Liver (tissue), 9 donors: ENCODE measurements around the gene SMTNL2. TPM values are rescaled to one million over a fixed set of nuclear protein-coding genes. Genes with fewer than 3 reads are reported as not detected.
"Not testable (repeated sequence)": the region's sequence is repeated elsewhere in the genome, so short reads cannot be mapped to it uniquely, and the experiment has no call there.

Experiments used
- DNase-seq: peaks from one replicate; pipeline ENCODE4 v3.0.0-alpha.2; 2017; ENCODE audit warnings: low spot score
- H3K27ac ChIP-seq, 2 donors: one replicate each; pipeline ENCODE4 v1.7.0; 2013; ENCODE audit warnings: inconsistent platforms in 2 of 2, low read length in 2 of 2, control low read depth in 1 of 2, low read depth in 1 of 2, mild to moderate bottlenecking in 1 of 2
- H3K27me3 ChIP-seq, 4 donors: one replicate each; pipeline versions ENCODE4 v1.6.1 to v1.7.0; 2013; ENCODE audit warnings: low read length in 3 of 4, inconsistent platforms in 1 of 4, mild to moderate bottlenecking in 1 of 4, moderate library complexity in 1 of 4; ENCODE audit not compliant: control insufficient read depth in 4 of 4, insufficient read depth in 4 of 4
- H3K36me3 ChIP-seq, 4 donors: one replicate each; pipeline versions ENCODE4 v1.6.1 to v1.7.0; 2013; ENCODE audit warnings: low read length in 3 of 4, mild to moderate bottlenecking in 3 of 4, low read depth in 1 of 4, moderate library complexity in 1 of 4; ENCODE audit not compliant: control insufficient read depth in 4 of 4, insufficient read depth in 3 of 4
- H3K4me1 ChIP-seq, 4 donors: one replicate each; pipeline versions ENCODE4 v1.6.1 to v1.7.0; 2013; ENCODE audit warnings: low read length in 3 of 4, mild to moderate bottlenecking in 3 of 4, moderate library complexity in 1 of 4; ENCODE audit not compliant: control insufficient read depth in 4 of 4, insufficient read depth in 4 of 4
- H3K4me3 ChIP-seq, 3 donors: one replicate each; pipeline versions ENCODE4 v1.6.1 to v1.7.0; 2013; ENCODE audit warnings: low read length in 3 of 3, control low read depth in 1 of 3, low read depth in 1 of 3, mild to moderate bottlenecking in 1 of 3
- H3K9ac ChIP-seq, 2 donors: one replicate each; pipeline ENCODE4 v1.7.0; 2013; ENCODE audit warnings: low read length in 2 of 2, mild to moderate bottlenecking in 2 of 2, moderate library complexity in 2 of 2, control low read depth in 1 of 2, low read depth in 1 of 2
- H3K9me3 ChIP-seq, 4 donors: one replicate each; pipeline versions ENCODE4 v1.6.1 to v1.7.0; 2013; ENCODE audit warnings: low read length in 3 of 4; ENCODE audit not compliant: control insufficient read depth in 4 of 4
- FOXA1 ChIP-seq: IDR thresholded peaks from 2 replicates; pipeline ENCODE4 v1.6.1; 2016; ENCODE audit warnings: antibody characterized with exemption
- FOXA2 ChIP-seq: IDR thresholded peaks from 2 replicates; pipeline ENCODE4 v1.6.1; 2016; ENCODE audit warnings: antibody characterized with exemption
- GABPA ChIP-seq, 2 donors: IDR thresholded peaks in 1 of 2; conservative IDR thresholded peaks in 1 of 2; 2 replicates each; pipeline ENCODE4 v1.6.1; 2016; ENCODE audit warnings: antibody characterized with exemption in 2 of 2, mild to moderate bottlenecking in 1 of 2, moderate library complexity in 1 of 2
- RAD21 ChIP-seq, 2 donors: IDR thresholded peaks; 2 replicates each; pipeline ENCODE4 v1.6.1; 2016; ENCODE audit warnings: antibody characterized with exemption in 2 of 2, mild to moderate bottlenecking in 2 of 2
- WGBS: extraction: QIAGEN DNeasy Blood & Tissue Kit; methylation state at CpG from one replicate; pipeline ENCODE4 v1.1.7; 2013; 5-methylcytosine and 5-hydroxymethylcytosine counted together
- polyA plus RNA-seq, 2 donors: library from polyadenylated mRNA; stranded (reverse) in 1 of 2; unstranded in 1 of 2; fragments of 200-250 nt in 1 of 2; fragments of >200 nt in 1 of 2; fragmentation: Nextera tagmentation in 1 of 2; extraction: Ambion mirVana in 1 of 2; gene quantifications; one replicate each; pipeline versions ENCODE4 v1.2.1 to v1.2.3, GENCODE V29; 2013 to 2015
- total RNA-seq, 2 donors: library from RNA; depleted of rRNA; stranded (reverse); fragments of >200 nt; gene quantifications; one replicate each; pipeline ENCODE4 v1.2.3, GENCODE V29; 2014
- TF ChIP-seq, protein P1 (sequence below): IDR thresholded peaks from 2 replicates; pipeline ENCODE4 v1.6.1; 2016; ENCODE audit warnings: antibody characterized with exemption, mild to moderate bottlenecking
- TF ChIP-seq, protein P2 (sequence below): fragments of 150-350 bp; IDR thresholded peaks from 2 replicates; pipeline ENCODE4 v1.5.1; 2017; ENCODE audit warnings: improper control_type of control experiment, low read depth, low read length; ENCODE audit not compliant: missing input control
- TF ChIP-seq, protein P3 (sequence below): IDR thresholded peaks from 2 replicates; pipeline ENCODE4 v1.6.1; 2016; ENCODE audit warnings: antibody characterized with exemption
- donor health status: healthy.
- donor health status: healthy.
- donor health status: healthy.
- donor health status: healthy.
- donor health status: healthy.

The SMTNL2 gene
- total and polyA plus RNA-seq, 4 donors: 0.13 to 0.29 TPM; not detected in 2

DNA sequence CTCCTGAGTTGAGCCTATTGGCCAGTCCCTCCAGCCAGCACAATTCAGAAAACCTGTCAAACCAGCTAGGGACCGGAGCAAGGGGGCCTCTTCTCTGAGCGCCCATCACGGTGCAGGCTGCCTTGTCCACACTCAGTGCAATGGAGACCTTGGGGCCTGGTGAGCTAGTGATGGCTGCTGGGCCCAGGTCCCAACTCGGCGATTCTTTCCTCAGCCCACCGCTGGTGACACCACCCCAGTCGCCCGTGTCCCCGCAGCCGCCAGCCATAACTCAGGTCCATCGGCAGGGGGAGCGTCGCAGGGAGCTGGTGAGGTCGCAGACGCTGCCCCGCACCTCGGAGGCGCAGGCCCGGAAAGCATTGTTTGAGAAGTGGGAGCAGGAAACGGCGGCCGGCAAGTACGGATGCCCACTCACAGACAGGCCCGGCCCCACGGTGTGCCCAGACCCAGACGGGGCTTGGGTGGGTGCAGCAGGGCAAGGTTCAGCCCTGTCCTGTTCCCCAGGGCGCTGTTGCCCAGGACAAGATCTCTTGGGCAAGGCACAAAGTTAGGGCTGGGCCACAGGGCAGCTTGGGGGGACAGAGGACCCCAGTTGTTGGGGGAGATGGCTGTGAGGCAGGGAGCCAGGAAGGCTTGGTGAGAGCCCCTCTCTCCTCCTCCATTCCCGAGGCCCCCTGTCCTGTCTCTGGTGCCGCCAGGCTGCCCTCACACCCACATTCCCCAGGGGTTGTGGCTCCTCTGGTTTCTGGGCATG, 10.8 kb downstream of the SMTNL2 start:
- Histone ChIP-seq H3K9ac (no peak overlapping the region), H3K9me3 (no peaks in the 10 kb centered on the region), H3K4me3 (no peak overlapping the region), H3K27ac (no peak overlapping the region), H3K36me3 (no peaks in the 10 kb centered on the region), H3K4me1 (no peaks in the 10 kb centered on the region), H3K27me3 (no peaks in the 10 kb centered on the region)
- 40% methylated on average over 29 of the region's 29 CpGs for WGBS
- TF ChIP-seq FOXA1 (no peak), GABPA (IDR thresholded peaks at IDR 0.05 in 1 of 2, conservative IDR thresholded peaks at IDR 0.05 in 1 of 2) (no peak), FOXA2 (no peak), RAD21 (IDR thresholded peaks at IDR 0.05) (peak in 1 of 2 donors; percentile 68)
- TF ChIP-seq, protein P1, sequence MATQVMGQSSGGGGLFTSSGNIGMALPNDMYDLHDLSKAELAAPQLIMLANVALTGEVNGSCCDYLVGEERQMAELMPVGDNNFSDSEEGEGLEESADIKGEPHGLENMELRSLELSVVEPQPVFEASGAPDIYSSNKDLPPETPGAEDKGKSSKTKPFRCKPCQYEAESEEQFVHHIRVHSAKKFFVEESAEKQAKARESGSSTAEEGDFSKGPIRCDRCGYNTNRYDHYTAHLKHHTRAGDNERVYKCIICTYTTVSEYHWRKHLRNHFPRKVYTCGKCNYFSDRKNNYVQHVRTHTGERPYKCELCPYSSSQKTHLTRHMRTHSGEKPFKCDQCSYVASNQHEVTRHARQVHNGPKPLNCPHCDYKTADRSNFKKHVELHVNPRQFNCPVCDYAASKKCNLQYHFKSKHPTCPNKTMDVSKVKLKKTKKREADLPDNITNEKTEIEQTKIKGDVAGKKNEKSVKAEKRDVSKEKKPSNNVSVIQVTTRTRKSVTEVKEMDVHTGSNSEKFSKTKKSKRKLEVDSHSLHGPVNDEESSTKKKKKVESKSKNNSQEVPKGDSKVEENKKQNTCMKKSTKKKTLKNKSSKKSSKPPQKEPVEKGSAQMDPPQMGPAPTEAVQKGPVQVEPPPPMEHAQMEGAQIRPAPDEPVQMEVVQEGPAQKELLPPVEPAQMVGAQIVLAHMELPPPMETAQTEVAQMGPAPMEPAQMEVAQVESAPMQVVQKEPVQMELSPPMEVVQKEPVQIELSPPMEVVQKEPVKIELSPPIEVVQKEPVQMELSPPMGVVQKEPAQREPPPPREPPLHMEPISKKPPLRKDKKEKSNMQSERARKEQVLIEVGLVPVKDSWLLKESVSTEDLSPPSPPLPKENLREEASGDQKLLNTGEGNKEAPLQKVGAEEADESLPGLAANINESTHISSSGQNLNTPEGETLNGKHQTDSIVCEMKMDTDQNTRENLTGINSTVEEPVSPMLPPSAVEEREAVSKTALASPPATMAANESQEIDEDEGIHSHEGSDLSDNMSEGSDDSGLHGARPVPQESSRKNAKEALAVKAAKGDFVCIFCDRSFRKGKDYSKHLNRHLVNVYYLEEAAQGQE: no peak
- TF ChIP-seq, protein P2, sequence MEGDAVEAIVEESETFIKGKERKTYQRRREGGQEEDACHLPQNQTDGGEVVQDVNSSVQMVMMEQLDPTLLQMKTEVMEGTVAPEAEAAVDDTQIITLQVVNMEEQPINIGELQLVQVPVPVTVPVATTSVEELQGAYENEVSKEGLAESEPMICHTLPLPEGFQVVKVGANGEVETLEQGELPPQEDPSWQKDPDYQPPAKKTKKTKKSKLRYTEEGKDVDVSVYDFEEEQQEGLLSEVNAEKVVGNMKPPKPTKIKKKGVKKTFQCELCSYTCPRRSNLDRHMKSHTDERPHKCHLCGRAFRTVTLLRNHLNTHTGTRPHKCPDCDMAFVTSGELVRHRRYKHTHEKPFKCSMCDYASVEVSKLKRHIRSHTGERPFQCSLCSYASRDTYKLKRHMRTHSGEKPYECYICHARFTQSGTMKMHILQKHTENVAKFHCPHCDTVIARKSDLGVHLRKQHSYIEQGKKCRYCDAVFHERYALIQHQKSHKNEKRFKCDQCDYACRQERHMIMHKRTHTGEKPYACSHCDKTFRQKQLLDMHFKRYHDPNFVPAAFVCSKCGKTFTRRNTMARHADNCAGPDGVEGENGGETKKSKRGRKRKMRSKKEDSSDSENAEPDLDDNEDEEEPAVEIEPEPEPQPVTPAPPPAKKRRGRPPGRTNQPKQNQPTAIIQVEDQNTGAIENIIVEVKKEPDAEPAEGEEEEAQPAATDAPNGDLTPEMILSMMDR: peak; percentile 32
- peak; percentile 45 for DNase-seq

DNA sequence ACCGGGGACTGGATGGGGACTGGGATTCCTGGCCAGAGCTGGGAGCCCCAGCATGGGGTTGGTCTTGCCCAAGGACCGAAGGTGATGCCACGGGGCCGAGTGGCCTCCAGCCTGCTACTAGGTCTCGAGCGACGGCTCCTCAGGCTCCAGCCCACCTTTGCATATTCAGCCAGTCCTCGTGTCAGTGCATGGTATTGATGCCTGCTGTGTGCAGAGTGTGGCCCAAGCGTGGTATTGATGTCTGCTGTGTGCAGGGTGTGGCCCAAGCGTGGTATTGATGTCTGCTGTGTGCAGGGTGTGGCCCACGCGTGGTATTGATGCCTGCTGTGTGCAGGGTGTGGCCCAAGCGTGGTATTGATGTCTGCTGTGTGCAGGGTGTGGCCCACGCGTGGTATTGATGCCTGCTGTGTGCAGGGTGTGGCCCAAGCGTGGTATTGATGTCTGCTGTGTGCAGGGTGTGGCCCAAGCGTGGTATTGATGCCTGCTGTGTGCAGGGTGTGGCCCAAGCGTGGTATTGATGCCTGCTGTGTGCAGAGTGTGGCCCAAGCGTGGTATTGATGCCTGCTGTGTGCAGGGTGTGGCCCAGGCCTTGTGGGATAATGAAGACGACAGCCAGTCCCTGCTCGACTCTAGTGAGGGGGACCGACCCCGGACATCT, 11.5 kb downstream of the SMTNL2 start:
- H3K27ac ChIP-seq, DNase-seq, H3K9ac ChIP-seq, H3K4me3 ChIP-seq, H3K9me3 ChIP-seq, H3K36me3 ChIP-seq, H3K27me3 ChIP-seq, H3K4me1 ChIP-seq: not testable (repeated sequence)
- 92% methylated on average over 23 of the region's 23 CpGs for WGBS

DNA sequence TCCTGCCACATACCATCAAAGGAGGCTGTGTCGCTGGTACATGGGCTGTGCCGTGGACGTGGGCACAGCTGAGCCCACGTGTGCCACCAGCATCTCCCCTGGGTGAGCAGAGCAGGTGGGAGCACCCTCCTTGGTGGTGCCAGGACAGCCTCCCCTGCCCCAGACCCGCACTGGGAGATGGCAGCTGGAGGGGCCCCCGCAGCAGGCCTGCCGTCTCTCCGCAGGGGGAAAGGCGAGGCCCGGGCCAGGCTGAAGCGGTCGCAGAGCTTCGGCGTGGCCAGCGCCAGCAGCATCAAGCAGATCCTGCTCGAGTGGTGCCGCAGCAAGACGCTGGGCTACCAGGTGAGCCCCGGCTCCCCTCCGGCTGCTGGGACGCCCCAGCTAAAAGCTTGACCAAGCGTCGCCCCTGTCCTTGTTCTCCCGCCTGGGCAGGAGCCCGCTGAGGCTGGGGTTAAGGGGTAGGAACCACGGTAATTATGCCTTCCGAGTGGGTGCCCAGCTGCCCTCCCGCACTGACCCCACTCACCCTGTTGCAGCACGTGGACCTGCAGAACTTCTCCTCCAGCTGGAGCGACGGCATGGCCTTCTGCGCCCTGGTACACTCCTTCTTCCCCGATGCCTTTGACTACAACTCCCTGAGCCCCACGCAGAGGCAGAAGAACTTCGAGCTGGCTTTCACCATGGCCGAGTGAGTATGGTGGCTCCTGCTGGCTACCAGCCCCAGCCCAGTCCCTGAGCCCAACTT, 12.5 kb downstream of the SMTNL2 start:
- DNase-seq: no peak
- Histone ChIP-seq H3K9ac (no peak overlapping the region), H3K9me3 (no peaks in the 10 kb centered on the region), H3K27ac (no peak overlapping the region), H3K27me3 (no peaks in the 10 kb centered on the region), H3K4me1 (no peaks in the 10 kb centered on the region), H3K36me3 (no peaks in the 10 kb centered on the region), H3K4me3 (no peak overlapping the region)
- TF ChIP-seq, protein P3, sequence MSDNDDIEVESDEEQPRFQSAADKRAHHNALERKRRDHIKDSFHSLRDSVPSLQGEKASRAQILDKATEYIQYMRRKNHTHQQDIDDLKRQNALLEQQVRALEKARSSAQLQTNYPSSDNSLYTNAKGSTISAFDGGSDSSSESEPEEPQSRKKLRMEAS: no peak
- WGBS: 93% methylated on average over 36 of the region's 36 CpGs
